Keratinocyte (primary cell): Measurements from ENCODE around the gene DLG2. TPM values are rescaled to one million over a fixed set of nuclear protein-coding genes. Genes with fewer than 3 reads are reported as not detected.

Source experiments
- DNase-seq: peaks from one replicate; pipeline ENCODE4 v3.0.0-alpha.2; 2011; ENCODE audit warnings: low read depth, missing footprints, low spot score
- FAIRE-seq: peaks from 2 replicates; lab custom pipeline; 2011; peaks lifted over from hg19 to GRCh38; lab: Jason Lieb, UNC
- H2AFZ ChIP-seq: 2 replicates; pipeline ENCODE4 v1.6.0; 2012; ENCODE audit warnings: low read length, control low read depth, inconsistent platforms; ENCODE audit not compliant: control insufficient read depth
- H3K27ac ChIP-seq: 2 replicates; pipeline ENCODE4 v1.5.1; 2011; ENCODE audit warnings: low read length; ENCODE audit not compliant: control insufficient read depth, insufficient read depth
- H3K27me3 ChIP-seq: 3 replicates; pipeline ENCODE4 v1.6.0; 2011; ENCODE audit warnings: low read length; ENCODE audit not compliant: control insufficient read depth, insufficient read depth; ENCODE audit errors: extremely low read depth
- H3K36me3 ChIP-seq, 2 experiments: 2 replicates in 1 of 2; 3 replicates in 1 of 2; pipeline ENCODE4 v1.5.1; 2011; ENCODE audit warnings: low read length in 2 of 2, mild to moderate bottlenecking in 1 of 2; ENCODE audit not compliant: control insufficient read depth in 2 of 2, insufficient read depth in 2 of 2; ENCODE audit errors: extremely low read depth in 1 of 2
- H3K4me1 ChIP-seq: 3 replicates; pipeline ENCODE4 v1.5.1; 2011; ENCODE audit warnings: low read length; ENCODE audit not compliant: control insufficient read depth, insufficient read depth; ENCODE audit errors: extremely low read depth
- H3K4me2 ChIP-seq: 3 replicates; pipeline ENCODE4 v1.6.0; 2011; ENCODE audit warnings: low read depth, low read length; ENCODE audit not compliant: control insufficient read depth, insufficient read depth; ENCODE audit errors: extremely low read depth
- H3K4me3 ChIP-seq, 3 experiments: fragments of 200-600 bp in 1 of 3; sonication (generic) in 1 of 3; 2 replicates in 2 of 3; 3 replicates in 1 of 3; pipeline ENCODE4 v1.5.1; 2011 to 2016; ENCODE audit warnings: low read length in 3 of 3, mild to moderate bottlenecking in 3 of 3, control low read depth in 2 of 3, inconsistent platforms in 1 of 3, low read depth in 1 of 3, mixed read lengths in 1 of 3, mixed run types in 1 of 3, moderate library complexity in 1 of 3; ENCODE audit not compliant: control insufficient read depth in 2 of 3, insufficient read depth in 2 of 3; ENCODE audit errors: extremely low read depth in 1 of 3
- H3K79me2 ChIP-seq: 2 replicates; pipeline ENCODE4 v1.6.0; 2012; ENCODE audit warnings: low read length; ENCODE audit not compliant: control insufficient read depth, insufficient read depth
- H3K9ac ChIP-seq: 3 replicates; pipeline ENCODE4 v1.6.0; 2011; ENCODE audit warnings: low read length; ENCODE audit not compliant: control insufficient read depth, insufficient read depth; ENCODE audit errors: extremely low read depth
- H3K9me1 ChIP-seq: 3 replicates; pipeline ENCODE4 v1.6.0; 2011; ENCODE audit warnings: low read length; ENCODE audit not compliant: control insufficient read depth, insufficient read depth; ENCODE audit errors: extremely low read depth
- H3K9me3 ChIP-seq: 2 replicates; pipeline ENCODE4 v1.5.1; 2012; ENCODE audit warnings: low read depth, low read length; ENCODE audit not compliant: control insufficient read depth
- H4K20me1 ChIP-seq: 3 replicates; pipeline ENCODE4 v1.6.0; 2011; ENCODE audit warnings: low read length; ENCODE audit not compliant: control insufficient read depth, insufficient read depth; ENCODE audit errors: extremely low read depth
- CTCF ChIP-seq, 3 experiments: IDR thresholded peaks in 1 of 3; conservative IDR thresholded peaks in 1 of 3; optimal IDR thresholded peaks in 1 of 3; 2 replicates in 2 of 3; 3 replicates in 1 of 3; pipeline versions ENCODE3 to v1.5.1; 2011; ENCODE audit warnings: low read length in 3 of 3, mild to moderate bottlenecking in 3 of 3, moderate library complexity in 2 of 3, control low read depth in 1 of 3, inconsistent platforms in 1 of 3; ENCODE audit not compliant: insufficient read depth in 2 of 3; ENCODE audit errors: extremely low read depth in 1 of 3
- EZH2 ChIP-seq: IDR thresholded peaks from one replicate; pipeline ENCODE4 v1.6.1; 2012; ENCODE audit warnings: inconsistent platforms, mild to moderate bottlenecking, low read length, moderate library complexity
- dilution Hi-C: fragments of 300-500 bp; cut with MboI; formaldehyde crosslinking; loops from one replicate; pipeline ENCODE4 v1.7.0; 2020; ENCODE audit warnings: low sequenced_read_pairs; ENCODE audit not compliant: extremely low pct_ligation_motif_present
- polyA plus RNA-seq, 5 experiments: library from polyadenylated mRNA; depleted of rRNA in 3 of 5; stranded (reverse) in 3 of 5; stranded (forward) in 1 of 5; unstranded in 1 of 5; fragments of >200 nt; gene quantifications; 1 replicate in 1 of 5; 2 replicates in 3 of 5; 3 replicates in 1 of 5; pipeline versions ENCODE4 v1.2.1 to v1.2.3, GENCODE V29; 2011 to 2012; ENCODE audit warnings: missing spikeins in 2 of 5, low read depth in 1 of 5, low replicate concordance in 1 of 5

The DLG2 gene
- polyA plus RNA-seq, 1 donor (not counting 4 experiments of a cell fraction or from before 2014, with no cell fraction given): 0.55 TPM

GRCh38 chr11:84780689-84781293 lies 846.4 kb downstream of the DLG2 start:
- Histone ChIP-seq H3K36me3 (no peaks in the 10 kb centered on the region), H3K9me3 (no peaks in the 10 kb centered on the region), H3K79me2 (no peaks in the 10 kb centered on the region), H3K9me1 (no peaks in the 10 kb centered on the region), H3K4me3 (no peak overlapping the region), H2AFZ (no peak overlapping the region), H3K9ac (no peak overlapping the region), H3K4me2 (no peak overlapping the region), H3K4me1 (no peaks in the 10 kb centered on the region), H3K27ac (no peak overlapping the region), H3K27me3 (no peaks in the 10 kb centered on the region), H4K20me1 (no peaks in the 10 kb centered on the region)
- TF ChIP-seq CTCF (optimal IDR thresholded peaks at IDR 0.05 in 1 of 3, IDR thresholded peaks at IDR 0.05 in 1 of 3, conservative IDR thresholded peaks at IDR 0.05 in 1 of 3; ENCODE audit: extremely low read depth in 1 of 3, insufficient read depth in 2 of 3, low read length in 3 of 3) (peak in 2 of 3 experiments; percentile 36 to 41), EZH2 (no peak)
- DNase-seq (no peak), FAIRE-seq (no peak)
- dilution Hi-C loops: no loop called here

GRCh38 chr11:84775503-84775902 lies 851.6 kb downstream of the DLG2 start:
- FAIRE-seq (no peak), DNase-seq (no peak)
- dilution Hi-C loops: no loop called here
- Histone ChIP-seq H3K4me1 (no peaks in the 10 kb centered on the region), H3K4me2 (no peak overlapping the region), H3K9me1 (no peaks in the 10 kb centered on the region), H3K36me3 (no peaks in the 10 kb centered on the region), H3K27ac (no peak overlapping the region), H3K79me2 (no peaks in the 10 kb centered on the region), H4K20me1 (no peaks in the 10 kb centered on the region), H3K9me3 (no peaks in the 10 kb centered on the region), H2AFZ (no peak overlapping the region), H3K27me3 (no peaks in the 10 kb centered on the region), H3K9ac (no peak overlapping the region), H3K4me3 (no peak overlapping the region)
- TF ChIP-seq EZH2 (no peak), CTCF (optimal IDR thresholded peaks at IDR 0.05 in 1 of 3, IDR thresholded peaks at IDR 0.05 in 1 of 3, conservative IDR thresholded peaks at IDR 0.05 in 1 of 3; ENCODE audit: extremely low read depth in 1 of 3, insufficient read depth in 2 of 3, low read length in 3 of 3) (no peak)
